Spleen (tissue), 11 donors: ENCODE data around the gene TSPYL6. TPM values are rescaled to one million over a fixed set of nuclear protein-coding genes. Genes with fewer than 3 reads are reported as not detected.

Experiments used
- DNase-seq: peaks from one replicate; pipeline ENCODE4 v3.0.0-alpha.2; 2020
- H3K27ac ChIP-seq, 8 donors: fragments of 200-600 bp; sonication (generic) in 7 of 8; 1 replicate in 4 of 8; 2 replicates in 4 of 8; pipeline versions ENCODE4 v1.5.0 to v1.8.0; 2016 to 2021; ENCODE audit warnings: inconsistent platforms in 4 of 8, mild to moderate bottlenecking in 4 of 8, moderate library complexity in 1 of 8
- H3K27me3 ChIP-seq, 7 donors: fragments of 200-600 bp; sonication (generic) in 6 of 7; replicated peaks in 1 of 7; 1 replicate in 4 of 7; 2 replicates in 3 of 7; pipeline versions ENCODE4 v1.5.0 to v1.8.0; 2016 to 2021; ENCODE audit warnings: inconsistent platforms in 3 of 7, mild to moderate bottlenecking in 1 of 7
- H3K36me3 ChIP-seq, 6 donors: fragments of 200-600 bp; sonication (generic) in 5 of 6; 1 replicate in 4 of 6; 2 replicates in 2 of 6; pipeline versions ENCODE4 v1.5.0 to v1.8.0; 2016 to 2021; ENCODE audit warnings: inconsistent platforms in 2 of 6
- H3K4me1 ChIP-seq, 6 donors: fragments of 200-600 bp; sonication (generic) in 5 of 6; 1 replicate in 3 of 6; 2 replicates in 3 of 6; pipeline versions ENCODE4 v1.5.0 to v1.8.0; 2016 to 2021; ENCODE audit warnings: inconsistent platforms in 3 of 6
- H3K4me3 ChIP-seq, 8 donors: fragments of 200-600 bp; sonication (generic) in 7 of 8; 1 replicate in 4 of 8; 2 replicates in 4 of 8; pipeline versions ENCODE4 v1.5.0 to v1.8.0; 2016 to 2021; ENCODE audit warnings: inconsistent platforms in 4 of 8, mild to moderate bottlenecking in 4 of 8, moderate library complexity in 2 of 8
- H3K9me3 ChIP-seq, 8 donors: fragments of 200-600 bp; sonication (generic) in 7 of 8; 1 replicate in 4 of 8; 2 replicates in 4 of 8; pipeline versions ENCODE4 v1.5.0 to v1.8.0; 2016 to 2021; ENCODE audit warnings: inconsistent platforms in 4 of 8
- POLR2A ChIP-seq, 3 donors: fragments of 450-650 bp; IDR thresholded peaks; one replicate each; pipeline ENCODE4 v1.5.1; 2017; ENCODE audit warnings: antibody characterized with exemption in 3 of 3, mild to moderate bottlenecking in 1 of 3
- POLR2AphosphoS5 ChIP-seq, 3 donors: sonication (generic); formaldehyde crosslinking; IDR thresholded peaks; one replicate each; pipeline ENCODE4 v1.5.1; 2017; ENCODE audit warnings: antibody characterized with exemption in 3 of 3
- WGBS, 5 donors: extraction: QIAGEN DNeasy Blood & Tissue Kit in 3 of 5; methylation state at CpG; one replicate each; pipeline versions ENCODE4 v1.1.5 to v1.1.7; 2013 to 2018; 5-methylcytosine and 5-hydroxymethylcytosine counted together
- intact Hi-C: fragments of 100-400 bp; cut with DNase I; formaldehyde crosslinking; loops from one replicate; pipeline ENCODE4 v1.15.0; 2023; ENCODE audit warnings: low total_unique reads
- polyA plus RNA-seq, 3 donors: library from polyadenylated mRNA; stranded (reverse); fragments of 200-250 nt; gene quantifications; one replicate each; pipeline ENCODE4 v1.2.1, GENCODE V29; 2013
- total RNA-seq, 7 donors: library from RNA; depleted of rRNA in 3 of 7; stranded (reverse); fragments of >200 nt in 3 of 7; fragmentation: NEBNext Ultra II Directional in 4 of 7; extraction: Animal tissue kit (Norgen Biotek cat#: 25700) in 4 of 7; gene quantifications; one replicate each; pipeline versions ENCODE4 v1.1.0 to v1.2.1, GENCODE V29; 2016 to 2021
- TF ChIP-seq, protein P1 (sequence below), 11 experiments: fragments of 200-600 bp in 7 of 11; fragments of 450-650 bp in 4 of 11; sonication (generic) in 4 of 11; IDR thresholded peaks in 8 of 11; conservative IDR thresholded peaks in 3 of 11; 1 replicate in 7 of 11; 2 replicates in 4 of 11; pipeline versions ENCODE4 v1.4.0 to v1.8.0; 2016 to 2021; ENCODE audit warnings: antibody characterized with exemption in 11 of 11, inconsistent platforms in 4 of 11, mild to moderate bottlenecking in 1 of 11
- donor health status: healthy with polysubstance abuse.
- donor health status: DM: no; HTN: no; CAD: no; lungs with moderate emphysema.
- donor health status: DM: no; HTN: no; CAD: no.
- donor health status: Bipolar disorder and iron deficiency.
- donor health status: healthy.
- donor health status: DM: no; HTN: no; CAD: no.
- donor health status: DM: yes; HTN: yes; CAD: no.

TSPYL6 gene
- total and polyA plus RNA-seq, 10 donors: 0.14 to 0.33 TPM; not detected in 8

DNA sequence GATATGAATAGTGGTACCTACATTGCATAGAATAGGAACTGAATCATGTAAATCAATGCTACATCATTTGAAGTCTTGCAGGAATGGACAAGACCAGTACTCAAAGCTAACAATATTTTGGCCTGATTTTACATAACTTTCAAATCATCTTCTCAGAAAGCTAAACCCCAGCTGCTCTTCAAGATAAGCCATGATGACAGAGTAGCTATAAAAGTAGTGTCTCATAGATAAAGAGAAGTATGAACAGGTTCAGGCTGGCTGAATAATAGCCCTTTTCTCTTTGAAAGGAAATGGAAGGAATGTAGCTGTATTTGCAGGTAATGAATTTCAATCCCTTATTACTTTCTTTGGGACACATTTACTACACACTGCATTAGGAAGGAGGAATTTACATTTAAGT is 28.2 kb downstream of the TSPYL6 start:
- intact Hi-C loops: no loop called here
- no peaks in the 10 kb centered on the region for H3K27me3 ChIP-seq
- no peaks in the 10 kb centered on the region for H3K4me1 ChIP-seq
- DNase-seq: no peak
- peaks cover 0 to 6% (median 0%) of the 10 kb centered on the region in 6 donors for H3K36me3 ChIP-seq
- no peak overlapping the region for H3K4me3 ChIP-seq
- peaks cover 0 to 8% (median 0%) of the 10 kb centered on the region in 8 donors for H3K9me3 ChIP-seq
- H3K27ac ChIP-seq: no peak overlapping the region
- TF ChIP-seq, protein P1, sequence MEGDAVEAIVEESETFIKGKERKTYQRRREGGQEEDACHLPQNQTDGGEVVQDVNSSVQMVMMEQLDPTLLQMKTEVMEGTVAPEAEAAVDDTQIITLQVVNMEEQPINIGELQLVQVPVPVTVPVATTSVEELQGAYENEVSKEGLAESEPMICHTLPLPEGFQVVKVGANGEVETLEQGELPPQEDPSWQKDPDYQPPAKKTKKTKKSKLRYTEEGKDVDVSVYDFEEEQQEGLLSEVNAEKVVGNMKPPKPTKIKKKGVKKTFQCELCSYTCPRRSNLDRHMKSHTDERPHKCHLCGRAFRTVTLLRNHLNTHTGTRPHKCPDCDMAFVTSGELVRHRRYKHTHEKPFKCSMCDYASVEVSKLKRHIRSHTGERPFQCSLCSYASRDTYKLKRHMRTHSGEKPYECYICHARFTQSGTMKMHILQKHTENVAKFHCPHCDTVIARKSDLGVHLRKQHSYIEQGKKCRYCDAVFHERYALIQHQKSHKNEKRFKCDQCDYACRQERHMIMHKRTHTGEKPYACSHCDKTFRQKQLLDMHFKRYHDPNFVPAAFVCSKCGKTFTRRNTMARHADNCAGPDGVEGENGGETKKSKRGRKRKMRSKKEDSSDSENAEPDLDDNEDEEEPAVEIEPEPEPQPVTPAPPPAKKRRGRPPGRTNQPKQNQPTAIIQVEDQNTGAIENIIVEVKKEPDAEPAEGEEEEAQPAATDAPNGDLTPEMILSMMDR (IDR thresholded peaks at IDR 0.05 in 8 of 11, conservative IDR thresholded peaks at IDR 0.05 in 3 of 11): no peak
- TF ChIP-seq POLR2A (IDR thresholded peaks at IDR 0.05) (no peak), POLR2AphosphoS5 (IDR thresholded peaks at IDR 0.05) (no peak)

DNA sequence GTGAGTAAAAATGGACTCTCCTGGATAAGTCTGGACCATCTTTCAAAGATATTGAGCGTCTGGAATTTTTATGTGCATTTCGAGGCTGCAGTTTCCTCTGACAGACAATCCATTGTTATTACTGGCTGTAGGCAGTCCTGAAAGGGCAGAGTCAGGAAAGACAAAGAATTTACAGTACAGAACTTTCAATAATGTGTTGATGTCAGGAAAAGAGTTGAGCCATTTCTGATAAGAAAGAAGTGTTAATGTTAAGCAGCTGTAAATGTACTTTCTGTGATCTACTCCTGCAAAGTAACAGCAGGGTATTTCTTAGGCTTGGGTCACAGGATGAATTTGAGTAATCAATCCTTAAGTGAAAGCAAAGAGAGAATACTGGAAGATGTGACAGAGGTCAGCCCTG is 29.8 kb downstream of the TSPYL6 start:
- H3K4me3 ChIP-seq: no peak overlapping the region
- H3K27me3 ChIP-seq: no peaks in the 10 kb centered on the region
- no peak for DNase-seq
- intact Hi-C loops: no loop called here
- no peaks in the 10 kb centered on the region for H3K9me3 ChIP-seq
- H3K4me1 ChIP-seq: no peaks in the 10 kb centered on the region
- TF ChIP-seq, protein P1 (IDR thresholded peaks at IDR 0.05 in 8 of 11, conservative IDR thresholded peaks at IDR 0.05 in 3 of 11): no peak
- TF ChIP-seq POLR2AphosphoS5 (IDR thresholded peaks at IDR 0.05): no peak
- no peak for TF ChIP-seq POLR2A (IDR thresholded peaks at IDR 0.05)
- H3K27ac ChIP-seq: no peak overlapping the region
- 69 to 83% (median 75%) methylated on average over 2 of the region's 2 CpGs for WGBS, 5 donors
- peaks cover 0 to 6% (median 0%) of the 10 kb centered on the region in 6 donors for H3K36me3 ChIP-seq

- Histone ChIP-seq H3K4me1 (no peaks in the 10 kb centered on the region), H3K4me3 (no peak overlapping the region), H3K36me3 (peaks cover 0 to 6% (median 0%) of the 10 kb centered on the region in 6 donors), H3K27ac (no peak overlapping the region), H3K27me3 (no peaks in the 10 kb centered on the region), H3K9me3 (no peaks in the 10 kb centered on the region)
- intact Hi-C loops: no loop called here
- TF ChIP-seq, protein P1 (IDR thresholded peaks at IDR 0.05 in 8 of 11, conservative IDR thresholded peaks at IDR 0.05 in 3 of 11): no peak
- TF ChIP-seq POLR2A (IDR thresholded peaks at IDR 0.05) (no peak), POLR2AphosphoS5 (IDR thresholded peaks at IDR 0.05) (no peak)
- DNase-seq: no peak
- WGBS, 5 donors: 85 to 96% (median 95%) methylated on average over 2 of the region's 2 CpGs
These were observed 31.0 kb downstream of the TSPYL6 start for GRCh38 chr2:54224997-54225396.

DNA sequence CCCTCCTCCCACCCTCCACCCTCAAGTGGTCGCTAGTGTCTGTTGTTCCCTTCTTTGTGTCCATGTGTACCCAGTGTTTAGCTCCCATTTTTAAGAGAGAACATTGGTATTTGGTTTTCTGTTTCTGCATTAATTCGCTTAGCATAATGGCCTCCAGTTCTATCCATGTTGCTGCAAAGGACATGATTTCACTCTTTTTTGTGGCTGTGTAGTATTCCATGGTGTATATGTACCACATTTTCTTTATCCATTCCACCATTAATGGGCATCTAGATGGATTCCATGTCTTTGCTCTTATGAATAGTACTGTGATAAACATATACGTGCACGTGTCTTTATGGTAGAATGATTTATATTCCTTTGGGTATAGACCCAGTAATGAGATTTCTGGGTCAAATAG is 42.9 kb downstream of the TSPYL6 start:
- WGBS, 5 donors: 92 to 97% (median 96%) methylated on average over 4 of the region's 4 CpGs
- TF ChIP-seq, protein P1 (IDR thresholded peaks at IDR 0.05 in 8 of 11, conservative IDR thresholded peaks at IDR 0.05 in 3 of 11): no peak
- TF ChIP-seq POLR2A (IDR thresholded peaks at IDR 0.05) (no peak), POLR2AphosphoS5 (IDR thresholded peaks at IDR 0.05) (no peak)
- Histone ChIP-seq H3K4me3 (no peak overlapping the region), H3K27ac (no peak overlapping the region), H3K9me3 (peaks cover 0 to 27% (median 18%) of the 10 kb centered on the region in 8 donors), H3K4me1 (peaks cover 0 to 13% (median 4%) of the 10 kb centered on the region in 6 donors), H3K36me3 (no peaks in the 10 kb centered on the region), H3K27me3 (no peaks in the 10 kb centered on the region)
- intact Hi-C loops: no loop called here
- no peak for DNase-seq
